ENCODE data around the gene SMC4. TPM values are rescaled to one million over a fixed set of nuclear protein-coding genes. Genes with fewer than 3 reads are reported as not detected.

SMC4 gene
- total and polyA plus RNA-seq, 2 of the 8 experiments (the other 6 are each of a cell fraction or from before 2014, with no cell fraction given), result 26.6 to 118 TPM

- Histone ChIP-seq H2BK5ac (ENCODE audit: low read depth, low read length) (no peak overlapping the region), H4K91ac (replicated peaks; ENCODE audit: insufficient read length, low read length) (no peak overlapping the region), H2BK12ac (ENCODE audit: low read depth, low read length) (no peak overlapping the region), H4K5ac (ENCODE audit: insufficient read length, low read depth, low read length) (no peak overlapping the region), H2BK15ac (ENCODE audit: low read length) (no peak overlapping the region), H3K14ac (ENCODE audit: insufficient read length) (no peak overlapping the region), H2AFZ (ENCODE audit: low read length) (no peak overlapping the region), H3K27me3 (replicated peaks in 1 of 4; ENCODE audit: control insufficient read depth in 3 of 4, extremely low read depth in 1 of 4, insufficient read depth in 3 of 4, low read length in 3 of 4) (no peaks in the 10 kb centered on the region), H2BK120ac (replicated peaks; ENCODE audit: low read depth, low read length) (no peak overlapping the region), H3K36me3 (ENCODE audit: control insufficient read depth in 2 of 4, insufficient read depth in 4 of 4, low read length in 3 of 4) (peaks cover 0 to 19% (median 8%) of the 10 kb centered on the region in 4 experiments; a peak in 4 of 8 replicates), H3K9ac (replicated peaks in 1 of 4; ENCODE audit: extremely low read depth in 1 of 4, low read depth in 3 of 4, low read length in 3 of 4) (no peak overlapping the region), H3K79me1 (ENCODE audit: low read depth, low read length) (no peaks in the 10 kb centered on the region), H3K9me3 (ENCODE audit: insufficient read depth in 2 of 2, low read depth in 1 of 2, low read length in 1 of 2) (no peaks in the 10 kb centered on the region), H4K8ac (ENCODE audit: extremely low read depth, insufficient read depth, low read length) (no peak overlapping the region), H3K23me2 (ENCODE audit: low read depth, low read length) (no peaks in the 10 kb centered on the region), H4K20me1 (replicated peaks in 1 of 2; ENCODE audit: control insufficient read depth in 1 of 2, insufficient read depth in 2 of 2, low read length in 2 of 2) (no peaks in the 10 kb centered on the region), H2BK20ac (ENCODE audit: low read length) (no peak overlapping the region), H3K79me2 (ENCODE audit: control insufficient read depth in 1 of 2, insufficient read depth in 2 of 2, low read length in 2 of 2) (no peaks in the 10 kb centered on the region), H2AK5ac (ENCODE audit: low read depth, low read length) (no peak overlapping the region), H3K18ac (ENCODE audit: extremely low read depth, low read length) (no peak overlapping the region), H3K4me3 (ENCODE audit: extremely low read depth in 1 of 4, insufficient read depth in 2 of 4, low read depth in 3 of 4, low read length in 4 of 4) (no peak overlapping the region), H3K4ac (replicated peaks; ENCODE audit: insufficient read length, low read depth, low read length) (no peak overlapping the region), H3K27ac (ENCODE audit: low read depth, low read length) (no peak overlapping the region), H3K56ac (replicated peaks; ENCODE audit: insufficient read length, low read depth, low read length) (no peak overlapping the region), H3K4me2 (ENCODE audit: insufficient read depth in 1 of 2, low read depth in 2 of 2, low read length in 2 of 2) (no peak overlapping the region), H3K4me1 (replicated peaks in 1 of 4; ENCODE audit: control insufficient read depth in 3 of 4, insufficient read depth in 4 of 4, low read length in 3 of 4) (peaks cover 0 to 3% (median 0%) of the 10 kb centered on the region in 4 experiments; a peak in 1 of 7 replicates), H3K23ac (ENCODE audit: insufficient read length) (no peak overlapping the region)
- DNase-seq (ENCODE audit: low read depth in 1 of 2, low spot score in 2 of 2) (no peak), FAIRE-seq (no peak)
- ChIA-PET CTCF (ENCODE audit: partially characterized antibody) (interaction anchor here (0.7 kb wide), 1 partner anchor 1726 kb away, joined by 3 read pairs; no protein-coding TSS in a partner anchor), POLR2A (ENCODE audit: partially characterized antibody) (no interaction called here)
- 80% methylated on average over 2 of the region's 2 CpGs; no CpG with 5 or more reads in 1 of the 2 experiments for WGBS, 2 experiments (ENCODE audit: extremely low coverage in 1 of 2, insufficient coverage in 1 of 2, insufficient read length in 1 of 2, insufficient replicate concordance in 2 of 2, low coverage in 1 of 2, low lambda C conversion rate in 2 of 2, missing lambda C conversion rate in 1 of 2)
- TF ChIP-seq YY1 (IDR thresholded peaks at IDR 0.05; ENCODE audit: low read depth, low read length) (no peak), TAF7 (optimal IDR thresholded peaks at IDR 0.05; ENCODE audit: borderline replicate concordance, low read depth, low read length) (no peak), GABPA (IDR thresholded peaks at IDR 0.05; ENCODE audit: borderline replicate concordance, insufficient read depth, low read length) (no peak), HDAC6 (IDR thresholded peaks at IDR 0.05; ENCODE audit: low read depth, low read length) (no peak)
These were observed 25.0 kb upstream of the SMC4 start for GRCh38 chr3:160374472-160374871.
